Measurements from ENCODE around the gene JAG2.

JAG2 gene

DNA sequence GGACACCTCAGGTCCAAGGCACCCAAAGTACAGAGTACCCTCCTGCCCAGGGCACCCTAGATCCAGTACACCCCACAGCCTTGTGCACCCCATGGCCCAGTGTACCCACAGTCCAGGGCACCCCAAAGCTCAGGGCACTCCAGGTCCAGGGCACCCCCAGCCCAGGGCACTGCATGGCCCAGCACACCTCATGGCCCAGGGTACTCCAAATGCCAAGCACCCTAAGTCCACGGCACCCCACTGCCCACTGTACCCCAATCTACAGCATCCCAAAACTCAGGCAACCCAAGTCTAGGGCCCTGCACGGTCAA is 6.0 kb downstream of the JAG2 start:
- no peak for DNase-seq

GRCh38 chr14:105161964-105162668 is 6.5 kb downstream of the JAG2 start:
- DNase-seq, result no peak

DNA sequence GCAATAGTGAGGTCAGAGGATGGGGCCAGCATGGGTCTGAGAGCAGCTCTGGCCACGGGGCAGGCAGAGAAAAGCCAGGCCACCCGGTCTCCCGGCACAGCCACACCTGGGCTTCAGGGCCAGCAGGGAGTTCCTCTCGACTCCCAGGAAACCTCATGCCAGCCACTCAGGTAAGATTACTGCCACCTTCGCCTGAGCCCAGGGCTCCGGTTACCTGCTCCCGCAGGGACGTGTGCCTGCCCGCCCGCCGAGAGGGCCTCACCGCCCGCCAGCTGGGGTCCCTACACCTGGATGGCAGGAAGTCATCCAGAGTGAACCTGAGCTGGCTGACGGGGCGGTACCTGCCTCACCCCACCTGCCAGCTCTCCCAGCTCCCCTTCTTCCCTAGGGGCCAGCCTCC is 7.3 kb downstream of the JAG2 start:
- no peak for DNase-seq

DNA sequence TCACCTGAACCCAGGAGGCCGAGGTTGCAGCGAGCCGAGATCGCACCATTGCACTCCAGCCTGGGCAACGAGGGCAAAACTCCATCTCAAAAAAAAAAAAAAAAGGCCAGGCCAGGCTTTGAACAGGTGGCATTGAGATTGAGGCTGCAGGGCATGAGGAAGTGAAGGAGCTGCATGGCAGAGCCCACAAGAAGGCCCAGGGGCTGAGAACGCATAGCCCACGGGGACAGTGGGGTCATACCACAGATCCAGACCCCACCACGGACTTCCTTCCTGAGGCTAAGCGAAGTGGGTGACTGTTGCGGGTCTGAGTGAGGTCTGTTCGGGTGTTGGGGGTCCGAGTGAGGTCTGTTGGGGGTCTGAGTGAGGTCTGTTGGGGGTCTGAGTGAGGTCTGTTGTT is 7.8 kb downstream of the JAG2 start:
- DNase-seq, result no peak

GRCh38 chr14:105159344-105159743 is 9.2 kb downstream of the JAG2 start:
- no peak for DNase-seq

- no peak for DNase-seq
Measured at GRCh38 chr14:105158794-105159193, 9.8 kb downstream of the JAG2 start.

GRCh38 chr14:105157872-105158271 is 10.7 kb downstream of the JAG2 start:
- no peak for DNase-seq

GRCh38 chr14:105156414-105157375 is 11.9 kb downstream of the JAG2 start:
- no peak for DNase-seq

- DNase-seq, result no peak
Measured at GRCh38 chr14:105155681-105156413, 12.7 kb downstream of the JAG2 start.

GRCh38 chr14:105155071-105155651 is 13.4 kb downstream of the JAG2 start:
- no peak for DNase-seq

DNA sequence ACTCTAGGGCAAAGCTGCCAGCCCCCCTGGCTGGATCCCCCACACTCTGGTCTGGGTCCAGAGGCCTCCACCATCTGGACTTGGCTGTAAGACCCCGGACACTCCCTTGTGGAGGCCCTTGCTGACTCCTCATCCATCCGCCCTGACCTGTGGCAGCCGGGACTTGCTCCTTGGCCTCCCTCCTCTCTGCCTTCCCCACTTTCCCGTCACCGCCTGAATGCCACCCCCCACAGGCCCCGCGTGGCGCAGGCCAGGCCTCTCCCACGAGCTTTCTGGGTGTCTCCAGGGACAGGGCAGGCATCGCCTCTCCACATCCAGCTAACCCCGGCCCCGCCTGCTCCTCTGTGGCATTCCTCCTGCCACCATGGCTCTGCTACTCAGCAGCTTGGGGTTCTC is 14.1 kb downstream of the JAG2 start:
- no peak for DNase-seq

DNA sequence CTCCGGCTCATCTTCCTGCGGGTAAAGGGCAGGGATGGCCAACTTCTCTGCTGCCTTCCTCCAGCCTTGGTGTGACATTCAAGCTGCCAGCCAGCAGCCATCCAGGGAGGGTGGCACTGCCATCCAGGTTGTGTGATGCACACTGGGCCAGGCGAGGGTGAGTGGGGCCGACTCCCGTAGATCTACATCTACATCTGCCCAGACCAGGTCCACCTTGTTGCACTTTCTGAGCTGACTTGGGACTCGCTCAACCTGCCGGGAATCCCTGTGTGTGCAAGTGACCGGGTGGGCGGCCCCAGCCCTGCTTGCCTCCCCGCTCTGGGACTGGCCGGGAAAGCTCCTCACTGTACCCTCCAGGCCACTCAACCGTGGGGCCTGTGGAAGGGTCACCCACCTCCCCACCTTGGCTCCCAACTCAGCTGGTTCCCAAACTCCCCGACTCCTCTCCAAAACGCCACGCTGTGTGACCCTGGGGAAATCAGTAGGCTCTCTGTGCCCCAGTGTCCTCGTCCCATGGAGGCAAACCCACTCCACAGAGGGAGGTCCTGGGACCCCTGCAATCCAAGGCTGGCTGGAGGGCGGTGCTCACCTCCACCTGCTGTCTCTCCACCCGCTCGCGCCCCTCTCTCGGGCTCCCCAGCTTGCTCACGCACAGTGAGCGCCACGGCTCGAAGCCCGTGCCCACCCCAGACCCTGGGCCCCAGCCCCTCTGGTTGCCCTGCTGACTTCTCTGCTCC is 14.7 kb downstream of the JAG2 start:
- DNase-seq, result no peak

DNA sequence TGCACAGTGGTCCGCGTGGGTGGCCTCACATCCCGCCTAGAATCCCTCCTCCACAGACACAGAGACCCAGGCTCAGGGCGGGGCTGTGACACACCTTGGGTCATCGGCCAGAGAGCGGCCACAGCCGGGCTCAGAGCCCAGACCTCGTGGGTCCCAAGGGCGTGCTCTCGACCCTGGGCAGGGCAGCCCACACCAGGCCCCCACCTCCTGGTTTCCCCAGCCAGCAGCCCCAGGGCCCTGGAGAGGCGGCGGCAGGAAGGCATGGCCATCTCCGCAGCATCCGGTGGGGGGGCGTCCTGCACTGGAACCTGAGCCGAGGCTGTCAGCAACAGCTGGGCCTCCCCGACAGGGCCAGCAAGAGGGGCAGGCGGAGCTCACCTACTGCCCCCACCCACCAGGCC is 15.2 kb downstream of the JAG2 start:
- no peak for DNase-seq

- DNase-seq, result no peak
Measured at GRCh38 chr14:105152794-105153241, 15.8 kb downstream of the JAG2 start.

GRCh38 chr14:105151838-105152793 is 16.5 kb downstream of the JAG2 start:
- DNase-seq, result no peak

GRCh38 chr14:105151084-105151837 is 17.3 kb downstream of the JAG2 start:
- DNase-seq, result no peak

DNA sequence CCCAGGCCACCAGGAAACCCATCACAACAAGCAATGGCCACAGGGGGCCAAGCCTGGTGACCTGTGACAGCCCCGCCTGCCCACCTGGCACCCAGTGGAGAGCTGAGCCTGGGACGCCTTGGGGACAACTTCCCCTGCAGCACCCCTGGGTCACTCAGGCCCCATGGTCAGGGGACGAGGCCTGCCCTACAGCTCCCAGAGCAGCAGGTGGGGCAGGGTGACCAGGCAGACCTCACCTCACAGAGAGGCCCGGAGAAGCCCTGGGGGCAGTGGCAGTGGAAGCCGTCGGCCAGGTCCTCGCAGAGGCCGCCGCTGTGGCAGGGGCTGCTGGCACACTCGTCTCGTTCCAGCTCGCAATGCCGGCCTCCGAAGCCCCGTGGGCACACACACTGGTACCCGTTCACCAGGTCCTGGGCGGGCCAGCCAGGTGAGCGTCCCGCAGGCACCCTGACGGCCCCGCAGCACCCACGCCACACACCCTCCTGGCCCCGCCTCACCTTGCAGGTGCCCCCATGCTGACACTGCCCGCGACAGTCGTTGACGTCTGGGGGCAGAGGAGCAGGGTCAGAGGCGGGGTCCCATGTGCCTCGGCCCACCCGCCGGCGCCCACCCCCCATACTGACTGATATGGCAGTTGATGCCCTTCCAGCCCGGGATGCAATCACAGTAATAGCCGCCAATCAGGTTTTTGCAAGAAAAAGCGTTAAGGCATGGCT is 18.1 kb downstream of the JAG2 start:
- DNase-seq, result no peak

- no peak for DNase-seq
Measured at GRCh38 chr14:105150026-105150367, 18.6 kb downstream of the JAG2 start.

- no peak for DNase-seq
Measured at GRCh38 chr14:105149146-105149781, 19.3 kb downstream of the JAG2 start.

All from hematopoietic multipotent progenitor cell treated with erythropoietin and hydrocortisone succinate and interleukin-3 and kit ligand, for 6 days (in vitro differentiated cells).